ENCODE data around the gene LCE5A.
"Not testable (repeated sequence)": the region's sequence is repeated elsewhere in the genome, so short reads cannot be mapped to it uniquely, and the experiment has no call there.

The LCE5A gene

DNA sequence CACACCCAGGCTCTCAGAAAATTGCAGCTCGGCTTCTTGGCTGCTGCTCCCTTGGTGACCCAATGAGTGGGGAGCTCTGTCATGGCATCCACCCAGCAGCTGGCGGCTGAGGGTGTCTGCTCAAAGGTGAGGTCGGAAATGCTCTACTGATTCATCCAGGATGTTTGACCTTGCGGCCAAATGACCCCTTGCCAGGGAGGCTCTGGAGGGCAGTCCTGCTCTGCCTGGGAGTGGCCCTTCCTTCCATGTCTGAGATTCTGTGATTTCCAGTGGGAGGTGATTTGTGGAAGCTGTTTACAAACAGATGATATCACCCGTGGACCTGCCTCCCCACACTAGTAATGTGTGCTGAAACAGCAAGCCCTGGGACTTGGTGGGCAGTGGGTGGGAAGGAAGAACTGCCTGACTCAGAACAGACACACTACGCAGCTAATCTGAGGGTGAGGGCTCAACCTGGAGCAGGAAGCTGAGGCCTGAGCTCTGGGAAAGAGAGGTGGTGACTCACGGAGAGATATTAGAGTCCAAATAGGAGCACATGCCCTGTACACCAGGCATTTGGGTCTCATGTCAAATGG is 6.7 kb downstream of the LCE5A start:
- no peak for DNase-seq

DNA sequence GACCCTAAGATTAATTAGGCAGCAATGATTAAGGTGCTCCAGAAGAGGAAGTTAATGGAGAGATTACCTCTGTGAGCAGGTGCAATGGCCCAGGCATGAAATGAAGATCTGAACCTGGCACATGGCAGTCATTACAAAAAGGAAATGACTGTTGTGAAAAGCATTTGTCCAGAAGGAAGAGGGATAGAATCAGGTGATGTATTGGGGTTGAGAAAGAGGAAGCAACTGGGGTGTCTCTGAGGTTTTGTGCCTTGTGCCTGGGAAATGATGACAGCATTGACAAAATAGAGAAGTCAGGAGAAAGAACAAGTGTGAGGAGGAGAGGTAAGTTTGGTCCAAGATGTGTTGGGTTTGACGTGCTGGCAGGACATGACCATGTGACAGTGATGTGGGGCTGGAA is 9.2 kb downstream of the LCE5A start:
- DNase-seq, result no peak

DNA sequence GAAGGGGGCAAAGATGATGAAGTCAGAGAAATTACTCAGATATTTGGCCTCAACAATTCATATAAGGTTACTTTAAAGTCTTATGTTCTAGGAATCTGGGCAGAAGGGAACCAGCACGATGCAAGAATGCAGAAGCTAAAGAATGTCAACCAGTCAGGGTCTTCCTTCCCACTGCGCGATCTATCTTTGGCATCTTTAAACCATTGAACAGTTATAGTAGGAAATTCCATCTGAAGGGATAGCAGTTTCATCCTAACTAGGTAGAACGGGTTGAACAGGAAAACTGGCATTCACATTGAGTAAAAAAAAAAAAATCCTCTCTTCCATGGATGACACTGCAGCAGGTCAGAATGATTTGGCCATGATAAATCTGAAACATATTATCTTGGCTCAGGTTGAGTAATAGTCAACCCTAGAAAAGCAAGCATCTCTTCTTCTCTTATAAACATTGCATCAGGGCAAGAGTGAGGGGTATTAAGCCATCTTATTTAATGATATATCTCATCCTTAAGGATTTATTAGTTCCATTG is 10.0 kb downstream of the LCE5A start:
- no peak for DNase-seq

DNA sequence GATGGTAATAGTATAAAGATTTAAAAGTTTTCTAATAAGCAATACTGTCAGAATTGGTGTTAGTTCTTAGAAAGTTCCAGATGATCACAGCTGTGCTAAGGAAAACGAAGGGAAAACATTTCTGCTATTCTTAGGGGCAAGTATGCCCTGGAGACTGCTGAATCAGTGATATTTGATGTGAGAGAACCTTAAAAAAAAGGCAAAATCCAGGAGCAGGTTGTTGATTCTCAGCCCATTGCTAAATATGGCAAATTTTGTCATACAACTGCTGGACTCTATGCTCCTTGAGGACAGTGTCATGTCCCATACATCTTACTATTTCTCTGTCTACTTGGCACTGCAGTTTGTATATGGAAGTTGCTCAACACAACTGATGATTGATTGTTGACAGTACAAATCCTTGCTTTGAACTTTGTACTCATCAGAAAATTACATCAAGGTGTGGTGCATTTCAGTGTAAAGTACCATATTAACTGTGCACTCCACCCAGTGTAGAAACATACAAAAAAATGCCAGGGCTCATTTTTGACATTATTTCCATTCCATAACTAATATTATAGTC is 14.6 kb downstream of the LCE5A start:
- DNase-seq, result no peak

DNA sequence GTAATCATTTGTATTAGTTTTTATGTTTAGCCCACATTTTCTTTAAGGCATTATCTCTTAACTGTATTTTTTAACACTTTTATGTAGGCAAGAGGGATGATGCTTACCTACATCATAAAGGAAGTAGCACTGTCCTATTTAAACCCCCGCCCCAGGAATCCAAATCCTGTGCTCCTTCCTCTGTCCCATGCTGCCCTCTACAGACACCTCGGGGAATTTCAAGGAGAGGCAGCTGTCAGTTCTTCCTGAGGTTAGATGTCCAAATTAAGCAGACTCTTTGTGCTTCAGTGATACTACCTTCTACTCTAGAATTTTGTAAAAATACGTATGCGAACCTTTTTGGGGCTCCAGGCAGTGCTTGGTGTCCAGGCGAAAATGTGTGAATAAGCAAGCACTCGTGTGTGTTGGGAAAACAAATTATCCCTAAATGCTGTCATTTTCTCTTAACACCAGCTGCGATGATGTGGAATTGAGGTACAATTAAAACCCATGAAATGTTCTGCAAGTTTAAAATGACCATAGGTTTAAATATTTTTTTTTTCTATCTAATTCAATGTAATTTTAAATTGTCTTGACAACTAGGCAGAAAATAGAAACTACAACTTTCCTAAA is 22.8 kb downstream of the LCE5A start:
- DNase-seq, result no peak

DNA sequence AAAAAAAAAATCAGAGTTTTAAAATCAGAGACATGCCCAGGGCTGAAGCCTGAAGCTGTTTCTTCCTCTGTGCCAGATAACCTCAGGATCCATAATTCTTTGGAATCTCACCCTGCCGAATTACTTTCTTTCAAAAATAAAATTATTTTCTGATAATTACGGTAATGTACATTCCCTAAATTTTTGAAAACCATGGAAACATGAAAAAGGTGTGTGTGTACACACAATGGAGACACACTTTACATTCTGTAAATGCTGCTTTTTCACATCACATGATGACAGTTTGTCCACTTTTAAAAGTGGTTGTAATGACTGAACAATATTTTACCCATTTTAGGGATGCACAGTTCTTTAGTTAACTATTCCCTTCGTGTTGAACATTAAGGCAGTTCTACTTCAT is 25.2 kb downstream of the LCE5A start:
- no peak for DNase-seq

DNA sequence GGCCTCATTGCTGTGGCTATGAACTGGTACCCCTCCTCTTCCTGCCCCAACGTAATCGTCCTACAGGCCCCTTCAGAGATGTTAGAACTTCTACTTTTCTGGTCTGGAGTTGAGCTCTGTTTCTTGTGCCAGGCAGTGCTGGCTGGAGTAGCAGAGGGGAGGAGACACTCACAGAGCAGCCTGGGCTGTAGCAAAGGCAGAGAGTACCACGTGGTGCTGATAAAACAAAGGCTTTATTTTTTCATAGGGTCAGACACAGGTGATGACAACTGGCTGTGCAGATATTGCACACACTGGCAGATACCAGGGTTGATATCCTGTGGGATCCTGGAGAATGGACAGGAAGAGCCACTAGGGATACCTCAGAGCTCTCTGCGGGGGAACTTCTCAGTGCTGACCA is 26.9 kb downstream of the LCE5A start:
- no peak for DNase-seq

DNA sequence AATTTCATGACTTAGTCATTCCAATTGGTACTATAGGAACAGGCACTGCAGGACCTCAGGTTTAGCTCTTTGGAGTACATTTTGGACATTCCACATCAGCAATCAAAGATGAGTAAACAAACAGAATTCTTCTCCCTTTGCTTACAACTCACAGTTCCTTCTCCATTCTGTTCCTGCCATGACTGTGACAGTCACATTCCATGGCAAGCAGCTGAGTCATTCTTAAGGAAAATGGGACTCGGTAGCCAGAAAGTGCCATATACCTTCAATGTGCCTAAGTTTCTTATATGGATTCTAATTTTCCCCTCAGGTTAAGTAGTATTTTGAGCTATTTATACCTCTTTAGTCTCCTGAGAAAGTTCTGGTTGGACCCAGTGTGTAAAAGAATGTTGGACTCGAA is 29.3 kb downstream of the LCE5A start:
- DNase-seq, result no peak

DNA sequence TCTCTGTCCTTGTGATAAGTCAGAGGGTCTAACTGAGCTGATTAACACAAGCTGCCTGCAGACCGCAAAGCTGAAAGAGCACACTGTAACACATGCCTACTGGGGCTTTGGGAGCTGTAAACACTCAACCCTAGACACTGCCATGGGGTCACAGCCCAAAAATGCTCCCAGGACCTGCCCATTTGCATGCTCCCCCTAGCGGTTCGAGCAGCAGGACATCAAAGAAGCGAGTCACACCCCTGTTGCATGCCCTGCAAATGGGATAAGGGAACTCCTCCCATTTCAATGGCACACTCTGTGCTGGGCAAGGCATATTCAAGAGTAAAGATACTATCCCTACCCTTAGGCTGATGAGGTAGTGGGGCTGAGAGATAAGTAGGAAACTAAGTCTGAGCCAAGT is 33.2 kb downstream of the LCE5A start:
- no peak for DNase-seq

DNA sequence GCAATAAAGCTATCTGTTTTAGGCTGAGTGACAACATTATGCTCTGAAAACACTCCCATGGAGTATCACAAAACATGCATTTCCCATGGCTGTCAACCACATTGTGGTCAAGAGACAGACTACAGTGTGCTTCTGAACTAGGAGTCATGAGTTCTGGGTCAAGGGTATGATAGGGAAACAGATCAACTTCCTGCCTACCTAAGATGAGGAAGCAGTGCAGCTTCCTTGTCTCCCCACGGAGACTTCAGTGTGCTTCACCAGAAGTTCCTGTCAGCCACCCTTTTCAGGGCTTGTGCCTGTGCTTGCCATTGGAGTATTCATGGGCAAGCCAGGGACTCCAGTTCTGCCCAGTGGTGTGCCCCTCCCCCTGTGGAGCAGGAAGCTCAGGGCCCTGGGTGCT is 36.1 kb downstream of the LCE5A start:
- no peak for DNase-seq

DNA sequence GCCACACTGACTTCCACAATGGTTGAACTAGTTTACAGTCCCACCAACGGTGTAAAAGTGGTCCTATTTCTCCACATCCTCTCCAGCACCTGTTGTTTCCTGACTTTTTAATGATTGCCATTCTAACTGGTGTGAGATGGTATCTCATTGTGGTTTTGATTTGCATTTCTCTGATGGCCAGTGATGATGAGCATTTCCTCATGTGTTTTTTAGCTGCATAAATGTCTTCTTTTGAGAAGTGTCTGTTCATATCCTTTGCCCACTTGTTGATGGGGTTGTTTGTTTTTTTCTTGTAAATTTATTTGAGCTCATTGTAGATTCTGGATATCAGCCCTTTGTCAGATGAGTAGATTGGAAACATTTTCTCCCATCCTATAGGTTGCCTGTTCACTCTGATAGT is 37.8 kb downstream of the LCE5A start:
- not testable (repeated sequence) for DNase-seq

All from C1 segment of cervical spinal cord (tissue), 14 donors.